Endothelial cell of umbilical vein (primary cell): ENCODE data around the gene STRBP. TPM values are rescaled to one million over a fixed set of nuclear protein-coding genes. Genes with fewer than 3 reads are reported as not detected.

Experiments used
- BruUV-seq: library from RNA; stranded (reverse); fragments of 400-500 nt; replicated peaks from 2 replicates; lab custom pipeline; 2021; lab: Mats Ljungman, UMichigan
- CTCF ChIA-PET: fragments of 300-600, 350-600 bp; sonication (Branson Sonifier 250); formaldehyde crosslinking; loops from one replicate; lab custom pipeline; 2021; ENCODE audit warnings: antibody characterized with exemption, inconsistent platforms; lab: Charles Lee
- POLR2A ChIA-PET: fragments of 300-600, 350-600 bp; sonication (Branson Sonifier 250); formaldehyde crosslinking; loops from one replicate; lab custom pipeline; 2021; ENCODE audit warnings: antibody characterized with exemption, inconsistent platforms; lab: Charles Lee
- DNase-seq: peaks from one replicate; pipeline ENCODE4 v3.0.0-alpha.2; 2011; ENCODE audit warnings: low read depth, low spot score
- FAIRE-seq: peaks from 2 replicates; lab custom pipeline; 2011; peaks lifted over from hg19 to GRCh38; lab: Jason Lieb, UNC
- H2AFZ ChIP-seq: 2 replicates; pipeline ENCODE4 v1.6.0; 2012; ENCODE audit warnings: low read depth, low read length, control low read depth, inconsistent platforms
- H3K27ac ChIP-seq: 2 replicates; pipeline ENCODE4 v1.5.1; 2011; ENCODE audit warnings: low read depth, mild to moderate bottlenecking, control low read depth, low read length, moderate library complexity; ENCODE audit not compliant: insufficient read depth
- H3K27me3 ChIP-seq, 2 experiments: 2 replicates each; pipeline versions ENCODE4 v1.6.0 to v1.6.1; 2011; ENCODE audit warnings: low read length in 2 of 2, mixed read lengths in 1 of 2; ENCODE audit not compliant: control insufficient read depth in 2 of 2, insufficient read depth in 2 of 2
- H3K36me3 ChIP-seq, 2 experiments: 2 replicates in 1 of 2; 3 replicates in 1 of 2; pipeline ENCODE4 v1.5.1; 2011; ENCODE audit warnings: low read length in 2 of 2, mild to moderate bottlenecking in 1 of 2, moderate library complexity in 1 of 2; ENCODE audit not compliant: control insufficient read depth in 2 of 2, insufficient read depth in 2 of 2; ENCODE audit errors: extremely low read depth in 1 of 2
- H3K4me1 ChIP-seq: 3 replicates; pipeline ENCODE4 v1.5.1; 2011; ENCODE audit warnings: mild to moderate bottlenecking, low read length; ENCODE audit not compliant: control insufficient read depth, insufficient read depth; ENCODE audit errors: extremely low read depth
- H3K4me2 ChIP-seq: 2 replicates; pipeline ENCODE4 v1.6.1; 2011; ENCODE audit warnings: low read length, control low read depth, mixed read lengths; ENCODE audit not compliant: insufficient read depth
- H3K4me3 ChIP-seq, 3 experiments: fragments of 200-600 bp in 1 of 3; sonication (generic), shearing (Covaris generic) in 1 of 3; replicated peaks in 1 of 3; 2 replicates each; pipeline ENCODE4 v1.5.1; 2011 to 2016; ENCODE audit warnings: control low read depth in 3 of 3, low read length in 3 of 3, mild to moderate bottlenecking in 2 of 3, inconsistent platforms in 1 of 3, low read depth in 1 of 3, moderate library complexity in 1 of 3; ENCODE audit not compliant: insufficient read depth in 1 of 3
- H3K79me2 ChIP-seq: 2 replicates; pipeline ENCODE4 v1.6.0; 2012; ENCODE audit warnings: low read length, inconsistent platforms; ENCODE audit not compliant: control insufficient read depth, insufficient read depth
- H3K9ac ChIP-seq: replicated peaks from 2 replicates; pipeline ENCODE3; 2011; ENCODE audit warnings: low read length, control low read depth; ENCODE audit not compliant: insufficient read depth; ENCODE audit errors: extremely low read depth
- H3K9me1 ChIP-seq: replicated peaks from 3 replicates; pipeline ENCODE4 v1.6.0; 2011; ENCODE audit warnings: mild to moderate bottlenecking, low read length; ENCODE audit not compliant: control insufficient read depth, insufficient read depth; ENCODE audit errors: extremely low read depth
- H3K9me3 ChIP-seq: replicated peaks from 2 replicates; pipeline ENCODE4 v1.5.1; 2012; ENCODE audit warnings: low read length, inconsistent platforms; ENCODE audit not compliant: control insufficient read depth, insufficient read depth
- H4K20me1 ChIP-seq: replicated peaks from 2 replicates; pipeline ENCODE3; 2011; ENCODE audit warnings: mild to moderate bottlenecking, low read length; ENCODE audit not compliant: control insufficient read depth, insufficient read depth; ENCODE audit errors: extremely low read depth
- CTCF ChIP-seq, 2 donors: IDR thresholded peaks; 1 replicate in 1 of 2; 2 replicates in 1 of 2; pipeline ENCODE4 v1.5.1; 2011; ENCODE audit warnings: low read length in 2 of 2, mild to moderate bottlenecking in 2 of 2, moderate library complexity in 2 of 2, control low read depth in 1 of 2, inconsistent platforms in 1 of 2, low read depth in 1 of 2; ENCODE audit not compliant: insufficient read depth in 1 of 2; ENCODE audit errors: extremely low read depth in 1 of 2
- EZH2 ChIP-seq: IDR thresholded peaks from 2 replicates; pipeline ENCODE4 v1.6.1; 2012; ENCODE audit warnings: borderline replicate concordance, low read depth, mild to moderate bottlenecking, moderate library complexity, low read length, inconsistent platforms; ENCODE audit not compliant: severe bottlenecking
- FOS ChIP-seq: IDR thresholded peaks from 2 replicates; pipeline ENCODE4 v1.6.1; 2011; ENCODE audit warnings: mild to moderate bottlenecking, low read length, moderate library complexity, borderline replicate concordance; ENCODE audit not compliant: insufficient read depth
- GATA2 ChIP-seq: IDR thresholded peaks from 2 replicates; pipeline ENCODE4 v1.7.0; 2011; ENCODE audit warnings: low read depth, mild to moderate bottlenecking, moderate library complexity, mixed read lengths, low read length; ENCODE audit not compliant: insufficient read length, insufficient read depth
- JUN ChIP-seq: IDR thresholded peaks from 2 replicates; pipeline ENCODE4 v1.6.1; 2011; ENCODE audit warnings: borderline replicate concordance, low read depth; ENCODE audit not compliant: insufficient read length, insufficient read depth
- MAX ChIP-seq: IDR thresholded peaks from 2 replicates; pipeline ENCODE4 v1.6.1; 2011; ENCODE audit not compliant: insufficient read depth, insufficient read length
- MYC ChIP-seq: IDR thresholded peaks from one replicate; pipeline ENCODE4 v1.6.1; 2011; ENCODE audit warnings: mild to moderate bottlenecking, low read depth, low read length
- POLR2A ChIP-seq: IDR thresholded peaks from 2 replicates; pipeline ENCODE4 v1.6.1; 2012; ENCODE audit warnings: low read depth, mild to moderate bottlenecking, control low read depth, low read length
- POLR2AphosphoS5 ChIP-seq: IDR thresholded peaks from 2 replicates; pipeline ENCODE4 v1.6.1; 2012; ENCODE audit warnings: low read depth, mild to moderate bottlenecking, control low read depth, low read length, moderate library complexity; ENCODE audit not compliant: insufficient read depth
- dilution Hi-C: fragments of 300-500 bp; cut with MboI; formaldehyde crosslinking; loops from one replicate; pipeline ENCODE4 v1.15.0; 2019; ENCODE audit warnings: low sequenced_read_pairs; ENCODE audit not compliant: extremely low pct_ligation_motif_present
- intact Hi-C: fragments of 100-400 bp; cut with micrococcal nuclease; formaldehyde crosslinking; loops from one replicate; pipeline ENCODE4 v1.10.0; 2022
- polyA plus RNA-seq, 4 experiments: library from polyadenylated mRNA; depleted of rRNA in 3 of 4; stranded (reverse) in 3 of 4; unstranded in 1 of 4; fragments of >200 nt; gene quantifications; 2 replicates each; pipeline versions ENCODE4 v1.2.1 to v1.2.3, GENCODE V29; 2011 to 2012; ENCODE audit warnings: missing spikeins in 1 of 4
- total RNA-seq: library from RNA; stranded (reverse); gene quantifications from 2 replicates; pipeline ENCODE4 v1.2.3, GENCODE V29; 2021

STRBP gene
- total and polyA plus RNA-seq, 2 donors (not counting 3 experiments of a cell fraction or from before 2014, with no cell fraction given): 7.7 to 15.4 TPM

GRCh38 chr9:123283048-123283408 is 14.6 kb upstream of the STRBP start:
- peaks cover 2 to 20% of the 10 kb centered on the region in 2 experiments for H3K27me3 ChIP-seq
- H2AFZ ChIP-seq: no peak overlapping the region
- FAIRE-seq (no peak), DNase-seq (no peak)
- H3K4me2 ChIP-seq: no peak overlapping the region
- no peaks in the 10 kb centered on the region for H3K79me2 ChIP-seq
- CTCF ChIA-PET: interaction anchor here (1.2 to 1.7 kb wide), 2 partner anchors 14 to 31 kb away, joined by 4 to 6 read pairs; no protein-coding TSS in a partner anchor
- no peaks in the 10 kb centered on the region for H3K9me1 ChIP-seq
- H4K20me1 ChIP-seq: no peaks in the 10 kb centered on the region
- dilution Hi-C loops: no loop called here
- POLR2A ChIA-PET: no interaction called here
- H3K36me3 ChIP-seq: no peaks in the 10 kb centered on the region
- H3K27ac ChIP-seq: no peak overlapping the region
- TF ChIP-seq GATA2: no peak
- TF ChIP-seq MAX: no peak
- TF ChIP-seq CTCF (IDR thresholded peaks at IDR 0.05; ENCODE audit: extremely low read depth in 1 of 2, insufficient read depth in 1 of 2, low read depth in 1 of 2, low read length in 2 of 2): no peak
- no peak for TF ChIP-seq JUN
- no peak for TF ChIP-seq FOS
- TF ChIP-seq EZH2: no peak
- no peak for TF ChIP-seq POLR2AphosphoS5
- no peak for TF ChIP-seq POLR2A
- TF ChIP-seq MYC: no peak
- H3K9ac ChIP-seq: no peak overlapping the region
- no TSS peak for BruUV-seq
- H3K4me3 ChIP-seq: no peak overlapping the region
- intact Hi-C loops: no loop called here
- H3K4me1 ChIP-seq: no peaks in the 10 kb centered on the region
- H3K9me3 ChIP-seq: no peaks in the 10 kb centered on the region
